K562 (cell line): ENCODE data around the gene FAAP100. TPM values are rescaled to one million over a fixed set of nuclear protein-coding genes. Genes with fewer than 3 reads are reported as not detected.

Experiments
- ATAC-seq: fragments of 200-7000 bp; cut with Tn5 transposase; 3 replicates; pipeline ENCODE4 v1.9.1; 2020; ENCODE audit warnings: moderate library complexity
- BruUV-seq: library from RNA; stranded (reverse); fragments of 400-500 nt; replicated peaks from 2 replicates; lab custom pipeline; 2021; lab: Mats Ljungman, UMichigan
- CTCF ChIA-PET: fragments of 300-600 bp; formaldehyde crosslinking; extraction: SDS; loops from one replicate; lab custom pipeline; 2021; ENCODE audit warnings: low intra/inter-chr PET ratio; lab: Yijun Ruan, JAX
- POLR2A ChIA-PET: fragments of 300-600, 350-650 bp; sonication (Branson Sonifier 250); formaldehyde crosslinking; extraction: SDS; loops from one replicate; lab custom pipeline; 2021; ENCODE audit warnings: antibody characterized with exemption, inconsistent platforms; lab: Yijun Ruan, JAX
- DNase-seq, 4 experiments: peaks; one replicate each; pipeline versions ENCODE4 v3.0.0 to v3.0.0-alpha.2; 2011 to 2018; ENCODE audit warnings: low spot score in 3 of 4, mixed read lengths in 3 of 4; ENCODE audit errors: extremely low read depth in 1 of 4
- FAIRE-seq: peaks from 2 replicates; lab custom pipeline; 2011; peaks lifted over from hg19 to GRCh38; lab: Jason Lieb, UNC
- H2AFZ ChIP-seq: 2 replicates; pipeline ENCODE4 v1.6.0; 2011; ENCODE audit warnings: low read depth, low read length, control low read depth, inconsistent platforms
- H3K27ac ChIP-seq: fragments of 200-600 bp; 3 replicates; pipeline ENCODE4 v1.8.0; 2011; ENCODE audit warnings: low read depth, mild to moderate bottlenecking, control low read depth, inconsistent platforms, low read length, moderate library complexity, mixed read lengths; ENCODE audit errors: extremely low read depth
- H3K27me3 ChIP-seq, 2 experiments: fragments of 300-600 bp in 1 of 2; 2 replicates in 1 of 2; 3 replicates in 1 of 2; pipeline versions ENCODE4 v1.6.0 to v1.8.0; 2011; ENCODE audit warnings: inconsistent platforms in 2 of 2, low read length in 2 of 2, mild to moderate bottlenecking in 1 of 2, mixed read lengths in 1 of 2, moderate library complexity in 1 of 2; ENCODE audit not compliant: control insufficient read depth in 2 of 2, insufficient read depth in 2 of 2
- H3K36me3 ChIP-seq: fragments of 300-600 bp; 3 replicates; pipeline ENCODE4 v1.8.0; 2011; ENCODE audit warnings: mild to moderate bottlenecking, low read length, inconsistent platforms; ENCODE audit not compliant: control insufficient read depth, insufficient read depth
- H3K4me1 ChIP-seq, 2 experiments: fragments of 200-600 bp in 1 of 2; replicated peaks in 1 of 2; 2 replicates in 1 of 2; 3 replicates in 1 of 2; pipeline versions ENCODE4 v1.5.1 to v1.8.0; 2011; ENCODE audit warnings: inconsistent platforms in 2 of 2, low read length in 2 of 2, mild to moderate bottlenecking in 1 of 2, mixed read lengths in 1 of 2, moderate library complexity in 1 of 2; ENCODE audit not compliant: control insufficient read depth in 2 of 2, insufficient read depth in 2 of 2
- H3K4me2 ChIP-seq: 2 replicates; pipeline ENCODE4 v1.6.1; 2011; ENCODE audit warnings: low read length, control low read depth, inconsistent platforms, mixed read lengths; ENCODE audit not compliant: insufficient read depth
- H3K4me3 ChIP-seq: fragments of 200-600 bp; sonication (generic), shearing (Covaris generic); 2 replicates; pipeline ENCODE4 v1.5.1; 2016; ENCODE audit warnings: control low read depth, inconsistent platforms
- H3K79me2 ChIP-seq: fragments of 200-600 bp; 3 replicates; pipeline ENCODE4 v1.8.0; 2011; ENCODE audit warnings: low read length, inconsistent platforms; ENCODE audit not compliant: control insufficient read depth, insufficient read depth
- H3K9ac ChIP-seq, 2 experiments: 2 replicates each; pipeline versions ENCODE4 v1.6.0 to v1.6.1; 2011; ENCODE audit warnings: low read depth in 2 of 2, low read length in 2 of 2, control low read depth in 1 of 2, inconsistent platforms in 1 of 2, mild to moderate bottlenecking in 1 of 2, mixed read lengths in 1 of 2; ENCODE audit not compliant: insufficient read depth in 1 of 2
- H3K9me1 ChIP-seq: one replicate; pipeline ENCODE4 v1.6.0; 2011; ENCODE audit warnings: inconsistent platforms, mild to moderate bottlenecking, low read length, moderate library complexity; ENCODE audit not compliant: control insufficient read depth, insufficient read depth
- H3K9me3 ChIP-seq: replicated peaks from 2 replicates; pipeline ENCODE4 v1.5.1; 2011; ENCODE audit warnings: low read depth, low read length, inconsistent platforms; ENCODE audit not compliant: control insufficient read depth, insufficient read depth
- H4K20me1 ChIP-seq: replicated peaks from 2 replicates; pipeline ENCODE4 v1.6.1; 2011; ENCODE audit warnings: low read length, inconsistent platforms, mixed read lengths; ENCODE audit not compliant: control insufficient read depth, insufficient read depth
- BCOR ChIP-seq: fragments of 450-650 bp; IDR thresholded peaks from 2 replicates; pipeline ENCODE4 v1.6.1; 2016
- COPS2 ChIP-seq: fragments of 450-650 bp; conservative IDR thresholded peaks from 2 replicates; pipeline ENCODE4 v1.6.1; 2016; ENCODE audit warnings: mild to moderate bottlenecking, moderate library complexity
- ELK1 ChIP-seq: sonication (generic); formaldehyde crosslinking; IDR thresholded peaks from 2 replicates; pipeline ENCODE4 v1.8.1; 2022; ENCODE audit warnings: missing genetic modification reagents
- ELK3 ChIP-seq: fragments of 450-650 bp; formaldehyde crosslinking; IDR thresholded peaks from 2 replicates; pipeline ENCODE4 v1.4.0; 2020; ENCODE audit warnings: mild to moderate bottlenecking
- HDAC2 ChIP-seq: fragments of 450-650 bp; IDR thresholded peaks from 2 replicates; pipeline ENCODE4 v1.6.1; 2016; ENCODE audit warnings: mild to moderate bottlenecking
- MITF ChIP-seq: IDR thresholded peaks from 2 replicates; pipeline ENCODE4 v1.6.1; 2014; ENCODE audit warnings: antibody characterized with exemption
- PML ChIP-seq: IDR thresholded peaks from 2 replicates; pipeline ENCODE4 v1.6.1; 2012; ENCODE audit warnings: low read length, inconsistent platforms
- RAD51 ChIP-seq: fragments of 450-650 bp; IDR thresholded peaks from 2 replicates; pipeline ENCODE4 v1.7.1; 2016; ENCODE audit warnings: low read depth, mild to moderate bottlenecking, borderline replicate concordance
- SAFB ChIP-seq: fragments of 200-400 bp; formaldehyde crosslinking; IDR thresholded peaks from 2 replicates; pipeline ENCODE4 v1.6.1; 2017; ENCODE audit warnings: low read depth, low read length, borderline replicate concordance
- STAT5A ChIP-seq: IDR thresholded peaks from 2 replicates; pipeline ENCODE4 v1.6.1; 2012; ENCODE audit warnings: low read length, inconsistent platforms, borderline replicate concordance
- ZBTB8A ChIP-seq: fragments of 450-650 bp; IDR thresholded peaks from 2 replicates; pipeline ENCODE4 v1.6.1; 2018; ENCODE audit warnings: mild to moderate bottlenecking, moderate library complexity; ENCODE audit not compliant: partially characterized antibody
- ZNF12 ChIP-seq: sonication (generic); formaldehyde crosslinking; IDR thresholded peaks from 2 replicates; pipeline ENCODE4 v1.4.0; 2020; ENCODE audit warnings: mild to moderate bottlenecking, missing genetic modification reagents
- ZNF311 ChIP-seq: fragments of 250-450 bp; sonication (Bioruptor Pico); IDR thresholded peaks from 2 replicates; pipeline ENCODE4 v1.4.0; 2020; ENCODE audit warnings: mild to moderate bottlenecking, moderate library complexity
- ZNF592 ChIP-seq: fragments of 450-650 bp; IDR thresholded peaks from 2 replicates; pipeline ENCODE4 v1.6.1; 2017; ENCODE audit warnings: antibody characterized with exemption, mild to moderate bottlenecking
- WGBS: fragments of 100-300 bp; shearing (Covaris generic); methylation state at CpG from one replicate; pipeline ENCODE4 v1.1.6; 2016; ENCODE audit warnings: low coverage, mixed read lengths; ENCODE audit not compliant: insufficient coverage; ENCODE audit errors: missing lambda C conversion rate; 5-methylcytosine and 5-hydroxymethylcytosine counted together
- in situ Hi-C: fragments of 300-500 bp; cut with MboI; formaldehyde crosslinking; loops from 4 replicates; pipeline ENCODE4 v1.15.0; 2018; ENCODE audit warnings: inconsistent platforms, mixed read lengths
- intact Hi-C: fragments of 100-400 bp; cut with micrococcal nuclease; formaldehyde crosslinking; loops from 2 replicates; pipeline ENCODE4 v1.14.2; 2022
- polyA plus RNA-seq, 8 experiments: library from polyadenylated mRNA; depleted of rRNA in 4 of 8; stranded (reverse) in 5 of 8; unstranded in 3 of 8; fragments of >200 nt; fragmentation: Nextera tagmentation in 2 of 8; fragmentation: Illumina TruSeq in 1 of 8; extraction: Ambion mirVana in 2 of 8; extraction: Trizol in 1 of 8; gene quantifications; 2 replicates each; pipeline versions ENCODE4 v1.2.1 to v1.2.3, GENCODE V29; 2011 to 2014; ENCODE audit warnings: inconsistent platforms in 1 of 8, missing spikeins in 1 of 8
- total RNA-seq, 7 experiments: library from RNA; depleted of rRNA in 6 of 7; stranded (reverse); fragments of >200 nt in 6 of 7; fragmentation: Illumina TruSeq in 2 of 7; extraction: Trizol in 2 of 7; gene quantifications; 2 replicates each; pipeline versions ENCODE4 v1.2.1 to v1.2.3, GENCODE V29; 2011 to 2021; ENCODE audit warnings: low replicate concordance in 1 of 7

Gene FAAP100
- total and polyA plus RNA-seq, 9 of the 15 experiments (the other 6 are each of a cell fraction or from before 2014, with no cell fraction given): 0.31 to 51.2 (median 12.6) TPM

- TF ChIP-seq ELK1 (CRISPR knock-in tag): no peak
- TF ChIP-seq ZNF311 (CRISPR knock-in tag): no peak
- no peak for TF ChIP-seq STAT5A
- TF ChIP-seq ELK3: no peak
- no peak for TF ChIP-seq COPS2
- TF ChIP-seq BCOR: no peak
- peak; percentile 41; the same call in 1 of the 2 replicates for TF ChIP-seq SAFB
Measured at GRCh38 chr17:81518785-81519283, 33.3 kb downstream of the FAAP100 start (continued).

- peak overlapping the region; percentile 74; the same call in 1 of the 2 replicates for H3K4me2 ChIP-seq
- ATAC-seq: peak; percentile 2; the same call in 2 of the 3 replicates
- H3K36me3 ChIP-seq: no peaks in the 10 kb centered on the region
- H3K9me1 ChIP-seq: no peaks in the 10 kb centered on the region
- no TSS peak for BruUV-seq
- H3K9me3 ChIP-seq: no peaks in the 10 kb centered on the region
- intact Hi-C loops (no loop called here), in situ Hi-C loops (no loop called here)
- H3K9ac ChIP-seq: peak overlapping the region; percentile 74 to 89; a peak in 3 of 4 replicates
- no peak overlapping the region for H3K4me3 ChIP-seq
- ChIA-PET POLR2A (interaction anchor here (0.6 to 2.3 kb wide), 11 partner anchors 8 to 1129 kb away, joined by 3 to 12 read pairs (median 3); partner anchors contain the start of gene FAAP100), CTCF (no interaction called here)
- no peak for DNase-seq
- no peaks in the 10 kb centered on the region for H3K27me3 ChIP-seq
- H3K4me1 ChIP-seq: peaks cover 9 to 71% of the 10 kb centered on the region in 2 experiments; a peak in 4 of 5 replicates
- H3K27ac ChIP-seq: no peak overlapping the region
- H2AFZ ChIP-seq: peak overlapping the region; percentile 88
- H4K20me1 ChIP-seq: no peaks in the 10 kb centered on the region
- no peaks in the 10 kb centered on the region for H3K79me2 ChIP-seq
- WGBS: 63% methylated on average over 22 of the region's 24 CpGs
- FAIRE-seq: no peak
- TF ChIP-seq MITF (no peak), RAD51 (no peak), HDAC2 (no peak), ZNF12 (no peak), ZBTB8A (no peak), PML (no peak), ZNF592 (no peak)
Measured at GRCh38 chr17:81518113-81518784, 33.9 kb downstream of the FAAP100 start.
